Measurements from ENCODE around the gene NFKBIB. TPM values are rescaled to one million over a fixed set of nuclear protein-coding genes. Genes with fewer than 3 reads are reported as not detected.
A peak's percentile ranks its signal among the peaks of the same experiment; 100 is the strongest.
"Not testable (repeated sequence)": the region's sequence is repeated elsewhere in the genome, so short reads cannot be mapped to it uniquely, and the experiment has no call there.

NFKBIB gene
- total RNA-seq, 4 donors from 2014 or later: 18.5 to 37.6 (median 26.8) TPM

- ATAC-seq: peak; percentile 99
- peak within 1 kb of the TSS; percentile 51 to 71 for H3K4me3 ChIP-seq
- H3K4me1 ChIP-seq: peaks cover 0 to 37% (median 10%) of the 10 kb centered on the region in 3 donors
- TF ChIP-seq EP300 (IDR thresholded peaks at IDR 0.05) (no peak), POLR2AphosphoS5 (IDR thresholded peaks at IDR 0.05) (peak; percentile 45), POLR2A (IDR thresholded peaks at IDR 0.05) (peak in 1 of 2 donors; percentile 12)
- H3K27me3 ChIP-seq: no peaks in the 10 kb centered on the region
- WGBS, 2 donors (ENCODE audit: low coverage in 1 of 2): 0 to 1% methylated on average over 2 to 11 of the region's 40 CpGs
- peaks cover 0 to 38% of the 10 kb centered on the region in 2 donors for H3K36me3 ChIP-seq
- H3K9me3 ChIP-seq: no peaks in the 10 kb centered on the region
- peak within 1 kb of the TSS; percentile 55 to 92 (median 85) for H3K27ac ChIP-seq
Observed at GRCh38 chr19:38930776-38931520, 31.2 kb downstream of the NFKBIB start, which contains the start of gene MRPS12. TSS of gene MRPS12 (plus strand) at chr19:38930944. CDS start at chr19:38931295, 351 bp downstream.

- H3K27ac ChIP-seq: peak overlapping the region in 3 of 4 donors; percentile 84 to 92 (median 86)
- peaks cover 0 to 37% (median 10%) of the 10 kb centered on the region in 3 donors for H3K4me1 ChIP-seq
- no peaks in the 10 kb centered on the region for H3K9me3 ChIP-seq
- WGBS, 2 donors (ENCODE audit: low coverage in 1 of 2): 14 to 53% methylated on average over 5 to 6 of the region's 8 CpGs
- ATAC-seq: no peak
- peaks cover 0 to 34% of the 10 kb centered on the region in 2 donors for H3K36me3 ChIP-seq
- no peak for TF ChIP-seq POLR2A (IDR thresholded peaks at IDR 0.05)
- no peak for TF ChIP-seq POLR2AphosphoS5 (IDR thresholded peaks at IDR 0.05)
- TF ChIP-seq EP300 (IDR thresholded peaks at IDR 0.05): no peak
- no peak for TF ChIP-seq CTCF (IDR thresholded peaks at IDR 0.05)
- H3K4me3 ChIP-seq: peak overlapping the region; percentile 51 to 71
- no peaks in the 10 kb centered on the region for H3K27me3 ChIP-seq
Observed at GRCh38 chr19:38931521-38931793, 31.7 kb downstream of the NFKBIB start.

DNA sequence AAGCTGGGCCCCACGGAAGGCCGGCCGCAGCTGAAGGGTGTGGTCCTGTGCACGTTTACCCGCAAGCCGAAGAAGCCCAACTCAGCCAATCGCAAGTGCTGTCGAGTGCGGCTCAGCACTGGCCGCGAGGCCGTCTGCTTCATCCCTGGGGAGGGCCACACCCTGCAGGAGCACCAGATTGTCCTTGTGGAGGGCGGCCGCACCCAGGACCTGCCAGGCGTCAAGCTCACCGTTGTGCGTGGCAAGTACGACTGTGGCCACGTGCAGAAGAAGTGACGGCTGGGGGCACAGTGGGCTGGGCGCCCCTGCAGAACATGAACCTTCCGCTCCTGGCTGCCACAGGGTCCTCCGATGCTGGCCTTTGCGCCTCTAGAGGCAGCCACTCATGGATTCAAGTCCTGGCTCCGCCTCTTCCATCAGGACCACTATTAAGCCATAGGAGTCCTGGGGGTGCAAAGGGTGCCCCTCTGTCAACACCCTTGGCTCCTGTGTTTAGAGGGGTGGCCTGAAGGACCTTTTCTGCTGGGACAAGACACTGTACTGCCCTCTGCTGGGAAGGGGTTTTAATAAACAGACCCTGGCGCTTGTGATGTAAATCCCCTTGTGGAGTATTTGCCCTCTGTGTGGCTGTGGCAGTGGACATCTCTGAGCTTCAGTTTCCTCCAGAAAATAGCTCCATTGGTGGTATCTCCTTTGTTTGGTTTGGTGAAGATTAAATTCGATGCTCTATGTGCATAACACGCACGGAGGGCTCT lies 32.8 kb downstream of the NFKBIB start:
- Histone ChIP-seq H3K9me3 (no peaks in the 10 kb centered on the region), H3K4me1 (peaks cover 0 to 37% (median 10%) of the 10 kb centered on the region in 3 donors), H3K27me3 (no peaks in the 10 kb centered on the region), H3K27ac (no peak overlapping the region), H3K4me3 (no peak overlapping the region), H3K36me3 (peaks cover 0 to 34% of the 10 kb centered on the region in 2 donors)
- WGBS, 2 donors (ENCODE audit: low coverage in 1 of 2): 63% methylated on average over 4 of the region's 29 CpGs; no CpG with 5 or more reads in 1 of the 2 donors
- TF ChIP-seq POLR2A (IDR thresholded peaks at IDR 0.05): no peak
- TF ChIP-seq POLR2AphosphoS5 (IDR thresholded peaks at IDR 0.05): no peak
- TF ChIP-seq CTCF (IDR thresholded peaks at IDR 0.05): no peak
- TF ChIP-seq EP300 (IDR thresholded peaks at IDR 0.05): no peak
- ATAC-seq: no peak

DNA sequence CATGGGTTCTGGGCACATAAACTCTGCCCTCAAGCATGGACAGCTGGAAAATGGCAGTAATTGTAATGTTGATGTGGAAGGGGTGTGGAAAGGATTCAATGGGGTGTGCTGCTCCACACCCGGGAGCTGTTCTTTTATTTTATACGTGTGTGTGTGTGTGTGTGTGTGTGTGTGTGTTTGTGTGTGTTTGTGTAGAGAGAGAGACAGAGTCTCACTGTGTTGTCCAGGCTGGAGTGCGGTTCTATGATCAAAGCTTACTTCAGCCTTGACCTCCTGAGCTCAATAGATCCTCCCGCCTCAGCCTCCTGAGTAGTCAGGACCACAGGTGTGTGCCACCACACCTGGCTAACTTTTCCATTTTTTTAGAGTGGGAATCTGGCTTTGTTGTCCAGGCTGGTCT lies 33.8 kb downstream of the NFKBIB start:
- 45 to 63% methylated on average over 3 to 4 of the region's 4 CpGs for WGBS, 2 donors (ENCODE audit: low coverage in 1 of 2)
- H3K9me3 ChIP-seq: no peaks in the 10 kb centered on the region
- no peak for TF ChIP-seq EP300 (IDR thresholded peaks at IDR 0.05)
- no peak for TF ChIP-seq POLR2AphosphoS5 (IDR thresholded peaks at IDR 0.05)
- TF ChIP-seq POLR2A (IDR thresholded peaks at IDR 0.05): no peak
- no peak for TF ChIP-seq CTCF (IDR thresholded peaks at IDR 0.05)
- no peak overlapping the region for H3K27ac ChIP-seq
- H3K36me3 ChIP-seq: peaks cover 0 to 29% of the 10 kb centered on the region in 2 donors
- H3K4me3 ChIP-seq: no peak overlapping the region
- no peak for ATAC-seq
- peaks cover 0 to 37% (median 10%) of the 10 kb centered on the region in 3 donors for H3K4me1 ChIP-seq
- H3K27me3 ChIP-seq: no peaks in the 10 kb centered on the region

- H3K36me3 ChIP-seq: peaks cover 0 to 9% of the 10 kb centered on the region in 2 donors
- TF ChIP-seq CTCF (IDR thresholded peaks at IDR 0.05): no peak
- no peak for TF ChIP-seq EP300 (IDR thresholded peaks at IDR 0.05)
- no peak for TF ChIP-seq POLR2A (IDR thresholded peaks at IDR 0.05)
- no peak for TF ChIP-seq POLR2AphosphoS5 (IDR thresholded peaks at IDR 0.05)
- no peaks in the 10 kb centered on the region for H3K27me3 ChIP-seq
- no peaks in the 10 kb centered on the region for H3K4me1 ChIP-seq
- 39 to 74% methylated on average over 5 of the region's 5 CpGs for WGBS, 2 donors (ENCODE audit: low coverage in 1 of 2)
- H3K27ac ChIP-seq: no peak overlapping the region
- H3K4me3 ChIP-seq: no peak overlapping the region
- ATAC-seq: no peak
- H3K9me3 ChIP-seq: no peaks in the 10 kb centered on the region
Observed at GRCh38 chr19:38939957-38940356, 40.2 kb downstream of the NFKBIB start.

DNA sequence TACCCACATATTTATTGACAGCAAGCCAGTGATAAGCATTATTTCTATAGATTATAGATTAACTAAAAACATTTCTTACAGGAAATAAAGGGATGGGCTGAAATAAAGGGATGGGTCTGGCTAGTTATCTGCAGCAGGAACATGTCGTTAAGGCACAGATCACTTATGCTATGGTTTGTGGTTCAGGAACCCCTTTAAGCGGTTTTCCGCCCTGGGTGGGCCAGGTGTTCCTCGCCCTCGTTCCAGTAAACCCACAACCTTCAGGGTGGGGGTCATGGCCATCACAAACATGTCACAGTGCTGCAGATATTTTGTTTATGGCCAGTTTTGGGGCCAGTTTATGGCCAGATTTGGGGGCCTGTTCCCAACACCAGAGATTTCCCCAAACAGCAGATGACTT lies 41.7 kb downstream of the NFKBIB start:
- 86 to 94% methylated on average over 5 of the region's 5 CpGs for WGBS, 2 donors (ENCODE audit: low coverage in 1 of 2)
- H3K4me1 ChIP-seq, H3K9me3 ChIP-seq, H3K4me3 ChIP-seq, ATAC-seq, H3K27me3 ChIP-seq, H3K27ac ChIP-seq: not testable (repeated sequence)
- peaks cover 0 to 20% of the 10 kb centered on the region in 2 donors for H3K36me3 ChIP-seq
